Measurements from ENCODE around the gene CRYBG1.

DNA sequence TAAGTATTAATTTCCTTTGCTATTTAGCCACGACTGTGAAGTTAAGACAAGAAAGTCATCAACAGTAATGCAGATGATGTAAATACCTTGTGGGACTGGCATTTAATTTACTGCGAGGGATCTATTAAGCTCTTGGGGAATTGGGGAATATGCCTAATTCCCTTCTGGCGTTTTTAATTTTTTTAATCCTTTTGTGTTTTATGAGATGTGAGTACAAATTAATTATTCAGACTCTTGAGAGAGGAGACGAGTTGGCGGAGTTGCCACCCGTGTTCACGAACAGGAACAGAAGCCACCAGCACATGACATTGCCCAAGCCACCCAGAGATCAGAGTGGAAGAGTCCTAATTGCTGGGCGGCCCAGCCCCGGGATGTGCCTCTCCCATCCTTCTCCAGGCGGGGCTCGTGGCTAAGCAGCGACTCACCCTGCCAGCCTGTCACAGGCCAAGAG, 533 bp upstream of the CRYBG1 start:
- TF ChIP-seq, protein P1, sequence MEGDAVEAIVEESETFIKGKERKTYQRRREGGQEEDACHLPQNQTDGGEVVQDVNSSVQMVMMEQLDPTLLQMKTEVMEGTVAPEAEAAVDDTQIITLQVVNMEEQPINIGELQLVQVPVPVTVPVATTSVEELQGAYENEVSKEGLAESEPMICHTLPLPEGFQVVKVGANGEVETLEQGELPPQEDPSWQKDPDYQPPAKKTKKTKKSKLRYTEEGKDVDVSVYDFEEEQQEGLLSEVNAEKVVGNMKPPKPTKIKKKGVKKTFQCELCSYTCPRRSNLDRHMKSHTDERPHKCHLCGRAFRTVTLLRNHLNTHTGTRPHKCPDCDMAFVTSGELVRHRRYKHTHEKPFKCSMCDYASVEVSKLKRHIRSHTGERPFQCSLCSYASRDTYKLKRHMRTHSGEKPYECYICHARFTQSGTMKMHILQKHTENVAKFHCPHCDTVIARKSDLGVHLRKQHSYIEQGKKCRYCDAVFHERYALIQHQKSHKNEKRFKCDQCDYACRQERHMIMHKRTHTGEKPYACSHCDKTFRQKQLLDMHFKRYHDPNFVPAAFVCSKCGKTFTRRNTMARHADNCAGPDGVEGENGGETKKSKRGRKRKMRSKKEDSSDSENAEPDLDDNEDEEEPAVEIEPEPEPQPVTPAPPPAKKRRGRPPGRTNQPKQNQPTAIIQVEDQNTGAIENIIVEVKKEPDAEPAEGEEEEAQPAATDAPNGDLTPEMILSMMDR (IDR thresholded peaks at IDR 0.05) = no peak
- TF ChIP-seq POLR2A (IDR thresholded peaks at IDR 0.05) = no peak
